Suprapubic skin (tissue), 4 donors: ENCODE data around the gene STARD13. TPM values are rescaled to one million over a fixed set of nuclear protein-coding genes. Genes with fewer than 3 reads are reported as not detected.

ENCODE experiments used
- DNase-seq, 2 donors: peaks; one replicate each; pipeline ENCODE4 v3.0.0-alpha.2; 2019; ENCODE audit warnings: low spot score in 2 of 2
- H3K27ac ChIP-seq: fragments of 200-600 bp; sonication (generic); one replicate; pipeline ENCODE4 v1.5.1; 2019
- H3K27me3 ChIP-seq: fragments of 200-600 bp; sonication (generic); one replicate; pipeline ENCODE4 v1.5.1; 2019
- H3K36me3 ChIP-seq: fragments of 200-600 bp; sonication (generic); one replicate; pipeline ENCODE4 v1.5.1; 2019
- H3K4me1 ChIP-seq: fragments of 200-600 bp; sonication (generic); one replicate; pipeline ENCODE4 v1.5.1; 2019
- H3K4me3 ChIP-seq: fragments of 200-600 bp; sonication (generic); one replicate; pipeline ENCODE4 v1.5.1; 2019; ENCODE audit warnings: mild to moderate bottlenecking
- H3K9me3 ChIP-seq: fragments of 200-600 bp; sonication (generic); one replicate; pipeline ENCODE4 v1.5.1; 2019
- EP300 ChIP-seq: sonication (generic); formaldehyde crosslinking; IDR thresholded peaks from one replicate; pipeline ENCODE4 v1.6.1; 2017; ENCODE audit warnings: antibody characterized with exemption
- POLR2A ChIP-seq, 2 donors: fragments of 450-650 bp; IDR thresholded peaks; one replicate each; pipeline ENCODE4 v1.6.1; 2017; ENCODE audit warnings: antibody characterized with exemption in 2 of 2, mild to moderate bottlenecking in 2 of 2, moderate library complexity in 2 of 2
- POLR2AphosphoS5 ChIP-seq, 3 donors: sonication (generic); formaldehyde crosslinking; IDR thresholded peaks; one replicate each; pipeline ENCODE4 v1.6.1; 2017; ENCODE audit warnings: antibody characterized with exemption in 3 of 3
- WGBS: methylation state at CpG from one replicate; pipeline ENCODE4 v1.1.5; 2018; 5-methylcytosine and 5-hydroxymethylcytosine counted together
- total RNA-seq, 4 donors: library from RNA; depleted of rRNA; stranded (reverse); fragments of >200 nt; gene quantifications; one replicate each; pipeline ENCODE4 v1.1.0, GENCODE V29; 2016
- TF ChIP-seq, protein P1 (sequence below), 2 donors: fragments of 200-600 bp in 1 of 2; fragments of 450-650 bp in 1 of 2; sonication (generic) in 1 of 2; IDR thresholded peaks; one replicate each; pipeline ENCODE4 v1.5.1; 2016 to 2019; ENCODE audit warnings: antibody characterized with exemption in 2 of 2, mild to moderate bottlenecking in 1 of 2, moderate library complexity in 1 of 2

The STARD13 gene
- total RNA-seq, 4 donors from 2014 or later = 7.9 to 31.4 (median 15.9) TPM

GRCh38 chr13:33260168-33261098, 25.1 kb downstream of the STARD13 start:
- TF ChIP-seq POLR2AphosphoS5 (IDR thresholded peaks at IDR 0.05) = no peak
- no peak for TF ChIP-seq EP300
- no peak for TF ChIP-seq POLR2A (IDR thresholded peaks at IDR 0.05)
- TF ChIP-seq, protein P1, sequence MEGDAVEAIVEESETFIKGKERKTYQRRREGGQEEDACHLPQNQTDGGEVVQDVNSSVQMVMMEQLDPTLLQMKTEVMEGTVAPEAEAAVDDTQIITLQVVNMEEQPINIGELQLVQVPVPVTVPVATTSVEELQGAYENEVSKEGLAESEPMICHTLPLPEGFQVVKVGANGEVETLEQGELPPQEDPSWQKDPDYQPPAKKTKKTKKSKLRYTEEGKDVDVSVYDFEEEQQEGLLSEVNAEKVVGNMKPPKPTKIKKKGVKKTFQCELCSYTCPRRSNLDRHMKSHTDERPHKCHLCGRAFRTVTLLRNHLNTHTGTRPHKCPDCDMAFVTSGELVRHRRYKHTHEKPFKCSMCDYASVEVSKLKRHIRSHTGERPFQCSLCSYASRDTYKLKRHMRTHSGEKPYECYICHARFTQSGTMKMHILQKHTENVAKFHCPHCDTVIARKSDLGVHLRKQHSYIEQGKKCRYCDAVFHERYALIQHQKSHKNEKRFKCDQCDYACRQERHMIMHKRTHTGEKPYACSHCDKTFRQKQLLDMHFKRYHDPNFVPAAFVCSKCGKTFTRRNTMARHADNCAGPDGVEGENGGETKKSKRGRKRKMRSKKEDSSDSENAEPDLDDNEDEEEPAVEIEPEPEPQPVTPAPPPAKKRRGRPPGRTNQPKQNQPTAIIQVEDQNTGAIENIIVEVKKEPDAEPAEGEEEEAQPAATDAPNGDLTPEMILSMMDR (IDR thresholded peaks at IDR 0.05) = no peak
- H3K9me3 ChIP-seq = no peaks in the 10 kb centered on the region
- WGBS = 76% methylated on average over 10 of the region's 10 CpGs
- no peak for DNase-seq
- peak overlapping the region; percentile 32 for H3K27ac ChIP-seq
- H3K4me3 ChIP-seq = no peak overlapping the region
- H3K27me3 ChIP-seq = no peaks in the 10 kb centered on the region
- peaks cover 47% of the 10 kb centered on the region for H3K4me1 ChIP-seq
- H3K36me3 ChIP-seq = no peaks in the 10 kb centered on the region

- WGBS = 80% methylated on average over 2 of the region's 2 CpGs
- TF ChIP-seq EP300 = no peak
- TF ChIP-seq, protein P1 (IDR thresholded peaks at IDR 0.05) = no peak
- TF ChIP-seq POLR2AphosphoS5 (IDR thresholded peaks at IDR 0.05) = no peak
- no peak for TF ChIP-seq POLR2A (IDR thresholded peaks at IDR 0.05)
- no peak for DNase-seq
- no peaks in the 10 kb centered on the region for H3K36me3 ChIP-seq
- no peaks in the 10 kb centered on the region for H3K27me3 ChIP-seq
- no peaks in the 10 kb centered on the region for H3K9me3 ChIP-seq
- no peak overlapping the region for H3K4me3 ChIP-seq
- peaks cover 40% of the 10 kb centered on the region for H3K4me1 ChIP-seq
- peak overlapping the region; percentile 67 for H3K27ac ChIP-seq
These were observed 26.3 kb downstream of the STARD13 start for GRCh38 chr13:33259296-33259695.

- H3K36me3 ChIP-seq = no peaks in the 10 kb centered on the region
- no peak for DNase-seq
- H3K4me3 ChIP-seq = no peak overlapping the region
- no peaks in the 10 kb centered on the region for H3K9me3 ChIP-seq
- H3K4me1 ChIP-seq = peaks cover 35% of the 10 kb centered on the region
- H3K27ac ChIP-seq = peak overlapping the region; percentile 67
- TF ChIP-seq POLR2A (IDR thresholded peaks at IDR 0.05) = no peak
- TF ChIP-seq EP300 = no peak
- TF ChIP-seq, protein P1 (IDR thresholded peaks at IDR 0.05) = no peak
- peak in 1 of 3 donors; percentile 14 for TF ChIP-seq POLR2AphosphoS5 (IDR thresholded peaks at IDR 0.05)
- no peaks in the 10 kb centered on the region for H3K27me3 ChIP-seq
These were observed 26.8 kb downstream of the STARD13 start for GRCh38 chr13:33258808-33259193.

- peaks cover 33% of the 10 kb centered on the region for H3K4me1 ChIP-seq
- H3K9me3 ChIP-seq = no peaks in the 10 kb centered on the region
- 71% methylated on average over 7 of the region's 7 CpGs for WGBS
- H3K4me3 ChIP-seq = no peak overlapping the region
- H3K27ac ChIP-seq = peak overlapping the region; percentile 67
- H3K27me3 ChIP-seq = no peaks in the 10 kb centered on the region
- no peak for DNase-seq
- no peaks in the 10 kb centered on the region for H3K36me3 ChIP-seq
- TF ChIP-seq, protein P1 (IDR thresholded peaks at IDR 0.05) = no peak
- TF ChIP-seq POLR2AphosphoS5 (IDR thresholded peaks at IDR 0.05) = peak in 1 of 3 donors; percentile 8
These were observed 27.4 kb downstream of the STARD13 start for GRCh38 chr13:33257841-33258807.
